Measurements from ENCODE around the gene SFSWAP. TPM values are rescaled to one million over a fixed set of nuclear protein-coding genes. Genes with fewer than 3 reads are reported as not detected.
"Not testable (repeated sequence)": the region's sequence is repeated elsewhere in the genome, so short reads cannot be mapped to it uniquely, and the experiment has no call there.

Gene SFSWAP
- total RNA-seq, 4 donors from 2014 or later, result 49.8 to 88.8 (median 71.3) TPM

DNA sequence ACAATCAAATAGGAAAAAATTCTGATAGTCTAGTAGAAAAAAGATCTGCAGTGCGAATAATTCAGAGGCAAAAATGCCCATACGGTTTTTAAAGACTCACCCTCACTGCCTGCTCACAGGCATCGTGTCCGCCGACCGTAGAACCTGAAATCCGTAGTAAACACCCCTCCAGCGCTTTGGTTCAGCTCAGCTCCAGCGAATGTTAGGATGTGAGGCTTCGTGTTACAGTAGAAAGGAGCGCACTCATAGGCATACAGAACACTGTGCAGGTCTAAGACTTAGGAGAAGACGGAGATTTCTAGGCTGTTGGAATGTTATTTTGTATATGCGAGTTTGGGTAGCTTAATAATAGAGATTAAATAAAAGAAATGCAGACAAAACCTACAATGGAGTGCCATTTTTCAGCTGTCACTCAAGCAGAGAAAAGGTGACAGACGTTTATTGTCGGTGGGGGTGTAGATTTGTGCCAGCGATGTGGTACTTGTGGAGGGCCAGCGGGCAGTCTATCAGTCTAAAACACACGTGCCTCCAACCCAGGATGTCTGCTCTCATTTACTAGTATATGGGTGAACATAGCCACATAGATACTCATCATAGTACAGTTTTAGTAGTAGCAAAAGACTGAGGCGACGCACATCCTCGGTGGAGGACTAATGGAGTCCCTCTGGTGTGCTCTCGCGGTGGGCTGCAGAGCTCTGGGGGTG is 25.7 kb downstream of the SFSWAP start:
- no peaks in the 10 kb centered on the region for H3K9me3 ChIP-seq
- 83% methylated on average over 23 of the region's 23 CpGs for whole genome bisulfite sequencing, 2 donors
- peaks cover 2 to 60% (median 13%) of the 10 kb centered on the region in 3 donors for H3K36me3 ChIP-seq
- no peak overlapping the region for H3K4me3 ChIP-seq
- peak overlapping the region in 2 of 4 donors; percentile 62 to 66 for H3K27ac ChIP-seq
- TF ChIP-seq, protein P1, sequence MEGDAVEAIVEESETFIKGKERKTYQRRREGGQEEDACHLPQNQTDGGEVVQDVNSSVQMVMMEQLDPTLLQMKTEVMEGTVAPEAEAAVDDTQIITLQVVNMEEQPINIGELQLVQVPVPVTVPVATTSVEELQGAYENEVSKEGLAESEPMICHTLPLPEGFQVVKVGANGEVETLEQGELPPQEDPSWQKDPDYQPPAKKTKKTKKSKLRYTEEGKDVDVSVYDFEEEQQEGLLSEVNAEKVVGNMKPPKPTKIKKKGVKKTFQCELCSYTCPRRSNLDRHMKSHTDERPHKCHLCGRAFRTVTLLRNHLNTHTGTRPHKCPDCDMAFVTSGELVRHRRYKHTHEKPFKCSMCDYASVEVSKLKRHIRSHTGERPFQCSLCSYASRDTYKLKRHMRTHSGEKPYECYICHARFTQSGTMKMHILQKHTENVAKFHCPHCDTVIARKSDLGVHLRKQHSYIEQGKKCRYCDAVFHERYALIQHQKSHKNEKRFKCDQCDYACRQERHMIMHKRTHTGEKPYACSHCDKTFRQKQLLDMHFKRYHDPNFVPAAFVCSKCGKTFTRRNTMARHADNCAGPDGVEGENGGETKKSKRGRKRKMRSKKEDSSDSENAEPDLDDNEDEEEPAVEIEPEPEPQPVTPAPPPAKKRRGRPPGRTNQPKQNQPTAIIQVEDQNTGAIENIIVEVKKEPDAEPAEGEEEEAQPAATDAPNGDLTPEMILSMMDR (IDR thresholded peaks at IDR 0.05), result no peak
- TF ChIP-seq POLR2A (IDR thresholded peaks at IDR 0.05) (no peak), EP300 (IDR thresholded peaks at IDR 0.05) (no peak)
- no peak for DNase-seq (ENCODE audit: low spot score in 2 of 2)
- no peaks in the 10 kb centered on the region for H3K27me3 ChIP-seq
- peaks cover 0 to 11% (median 0%) of the 10 kb centered on the region in 4 donors for H3K4me1 ChIP-seq

- TF ChIP-seq POLR2A (IDR thresholded peaks at IDR 0.05), result no peak
- no peak for TF ChIP-seq EP300 (IDR thresholded peaks at IDR 0.05)
- Histone ChIP-seq H3K27ac (peak overlapping the region in 2 of 4 donors; percentile 62 to 66), H3K9me3 (no peaks in the 10 kb centered on the region), H3K27me3 (no peaks in the 10 kb centered on the region), H3K4me3 (no peak overlapping the region), H3K4me1 (peaks cover 0 to 11% (median 0%) of the 10 kb centered on the region in 4 donors), H3K36me3 (peaks cover 2 to 60% (median 13%) of the 10 kb centered on the region in 3 donors)
- no peak for DNase-seq (ENCODE audit: low spot score in 2 of 2)
- 66 to 69% methylated on average over 21 of the region's 21 CpGs for WGBS, 2 donors
Observed at GRCh38 chr12:131737150-131737827, 26.4 kb downstream of the SFSWAP start.

DNA sequence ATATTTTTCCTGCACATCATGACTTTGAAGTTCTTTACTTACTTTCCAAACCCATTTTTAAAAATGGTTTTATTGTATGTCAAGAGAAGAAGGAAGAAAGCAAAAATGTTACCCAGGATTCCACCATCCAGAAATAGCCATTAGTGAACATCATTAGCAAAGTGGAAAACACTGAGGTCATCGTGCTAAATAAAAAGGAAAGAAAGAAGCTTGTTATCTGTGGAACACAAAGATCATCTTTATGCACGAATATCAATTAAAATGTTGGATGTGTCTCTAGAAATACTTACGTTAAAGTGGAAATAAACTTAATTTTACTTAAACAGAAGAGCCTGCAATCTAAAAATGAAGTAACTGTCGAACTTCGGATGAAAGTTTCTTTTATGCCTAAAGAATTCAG is 27.3 kb downstream of the SFSWAP start:
- Histone ChIP-seq H3K9me3 (no peaks in the 10 kb centered on the region), H3K4me1 (peaks cover 0 to 11% (median 0%) of the 10 kb centered on the region in 4 donors), H3K4me3 (no peak overlapping the region), H3K27me3 (no peaks in the 10 kb centered on the region), H3K27ac (peak overlapping the region in 3 of 4 donors; percentile 62 to 66 (median 64)), H3K36me3 (peaks cover 2 to 60% (median 11%) of the 10 kb centered on the region in 3 donors)
- WGBS, 2 donors, result 40 to 48% methylated on average over 5 of the region's 5 CpGs
- TF ChIP-seq, protein P1 (IDR thresholded peaks at IDR 0.05), result no peak
- TF ChIP-seq EP300 (IDR thresholded peaks at IDR 0.05) (no peak), POLR2A (IDR thresholded peaks at IDR 0.05) (no peak)
- no peak for DNase-seq (ENCODE audit: low spot score in 2 of 2)

GRCh38 chr12:131740626-131741025 is 29.7 kb downstream of the SFSWAP start:
- peaks cover 0 to 11% (median 0%) of the 10 kb centered on the region in 4 donors for H3K4me1 ChIP-seq
- DNase-seq (ENCODE audit: low spot score in 2 of 2), result no peak
- 71% methylated on average over 2 of the region's 2 CpGs for WGBS, 2 donors
- no peak overlapping the region for H3K4me3 ChIP-seq
- no peaks in the 10 kb centered on the region for H3K27me3 ChIP-seq
- TF ChIP-seq EP300 (IDR thresholded peaks at IDR 0.05) (no peak), POLR2A (IDR thresholded peaks at IDR 0.05) (no peak)
- TF ChIP-seq, protein P1 (IDR thresholded peaks at IDR 0.05), result no peak
- no peak overlapping the region for H3K27ac ChIP-seq
- peaks cover 5 to 58% (median 12%) of the 10 kb centered on the region in 3 donors for H3K36me3 ChIP-seq
- H3K9me3 ChIP-seq, result no peaks in the 10 kb centered on the region

DNA sequence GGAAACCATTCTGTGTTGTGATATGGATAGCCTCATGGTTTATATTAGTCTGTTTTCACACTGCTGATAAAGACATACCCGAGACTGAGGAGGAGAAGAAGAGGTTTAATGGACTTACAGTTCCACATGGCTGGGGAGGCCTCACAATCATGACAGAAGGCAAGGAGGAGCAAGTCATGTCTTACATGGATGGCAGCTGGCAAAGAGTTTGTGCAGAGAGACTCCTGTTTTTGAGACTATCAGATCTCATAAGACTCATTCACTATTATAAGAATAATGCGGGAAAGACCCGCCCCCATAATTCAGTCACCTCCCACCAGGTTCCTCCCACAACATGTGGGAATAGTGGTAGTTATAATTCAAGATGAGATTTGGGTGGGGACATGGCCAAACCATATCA is 31.9 kb downstream of the SFSWAP start:
- DNase-seq (ENCODE audit: low spot score in 2 of 2); H3K27ac ChIP-seq; H3K9me3 ChIP-seq; H3K27me3 ChIP-seq; H3K4me3 ChIP-seq; H3K4me1 ChIP-seq: not testable (repeated sequence)
- peaks cover 5 to 75% (median 18%) of the 10 kb centered on the region in 3 donors for H3K36me3 ChIP-seq
- 92 to 95% methylated on average over 3 of the region's 3 CpGs for WGBS, 2 donors

DNA sequence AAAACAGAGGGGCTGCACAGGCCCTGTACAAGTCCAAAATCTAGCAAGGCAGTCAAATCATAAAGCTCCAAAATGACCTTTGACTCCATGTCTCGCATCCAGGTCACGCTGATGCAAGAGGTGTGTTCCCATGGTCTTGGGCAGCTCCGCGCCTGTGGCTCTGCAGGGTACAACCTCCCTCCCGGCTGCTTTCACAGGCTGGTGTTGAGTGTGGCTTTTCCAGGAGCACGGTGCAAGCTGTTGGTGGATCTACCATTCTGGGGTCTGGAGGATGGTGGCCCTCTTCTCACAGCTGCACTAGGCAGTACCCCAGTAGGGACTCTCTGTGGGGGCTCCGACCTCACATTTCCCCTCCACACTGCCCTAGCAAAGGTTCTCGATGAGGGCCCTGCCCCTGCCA is 32.5 kb downstream of the SFSWAP start:
- not testable (repeated sequence) for H3K4me1 ChIP-seq; DNase-seq (ENCODE audit: low spot score in 2 of 2); H3K4me3 ChIP-seq; H3K27ac ChIP-seq; H3K27me3 ChIP-seq; H3K9me3 ChIP-seq
- 97 to 98% methylated on average over 6 to 8 of the region's 8 CpGs for WGBS, 2 donors
- peaks cover 5 to 82% (median 18%) of the 10 kb centered on the region in 3 donors for H3K36me3 ChIP-seq

- H3K9me3 ChIP-seq; H3K27ac ChIP-seq; DNase-seq (ENCODE audit: low spot score in 2 of 2); H3K27me3 ChIP-seq; H3K4me1 ChIP-seq; H3K4me3 ChIP-seq: not testable (repeated sequence)
- peaks cover 5 to 86% (median 18%) of the 10 kb centered on the region in 3 donors for H3K36me3 ChIP-seq
- WGBS, 2 donors, result 94 to 95% methylated on average over 4 of the region's 4 CpGs
Observed at GRCh38 chr12:131743880-131744279, 33.0 kb downstream of the SFSWAP start.

- H3K9me3 ChIP-seq; DNase-seq (ENCODE audit: low spot score in 2 of 2); H3K27me3 ChIP-seq; H3K4me3 ChIP-seq; H3K4me1 ChIP-seq; H3K27ac ChIP-seq: not testable (repeated sequence)
- H3K36me3 ChIP-seq, result peaks cover 5 to 91% (median 18%) of the 10 kb centered on the region in 3 donors
- 92 to 100% methylated on average over 1 of the region's 1 CpG for WGBS, 2 donors
Observed at GRCh38 chr12:131744675-131745074, 33.8 kb downstream of the SFSWAP start.

All from tibial nerve (tissue), 4 donors.